Stimulated activated CD4-positive, alpha-beta T cell treated with anti-CD3 and anti-CD28 coated beads, Interleukin-4, amount 100 ng/mL, for 48 hours (primary cell): ENCODE measurements around the gene IER2.
A peak's percentile ranks its signal among the peaks of the same experiment; 100 is the strongest.
"Not testable (repeated sequence)": the region's sequence is repeated elsewhere in the genome, so short reads cannot be mapped to it uniquely, and the experiment has no call there.

Experiments used
- DNase-seq, 2 donors: peaks; one replicate each; pipeline ENCODE4 v3.0.0-alpha.2; 2020; ENCODE audit warnings: low read depth in 2 of 2

IER2 gene

GRCh38 chr19:13195678-13196077 lies 45.5 kb downstream of the IER2 start:
- DNase-seq, result peak in 1 of 2 donors; percentile 52

DNA sequence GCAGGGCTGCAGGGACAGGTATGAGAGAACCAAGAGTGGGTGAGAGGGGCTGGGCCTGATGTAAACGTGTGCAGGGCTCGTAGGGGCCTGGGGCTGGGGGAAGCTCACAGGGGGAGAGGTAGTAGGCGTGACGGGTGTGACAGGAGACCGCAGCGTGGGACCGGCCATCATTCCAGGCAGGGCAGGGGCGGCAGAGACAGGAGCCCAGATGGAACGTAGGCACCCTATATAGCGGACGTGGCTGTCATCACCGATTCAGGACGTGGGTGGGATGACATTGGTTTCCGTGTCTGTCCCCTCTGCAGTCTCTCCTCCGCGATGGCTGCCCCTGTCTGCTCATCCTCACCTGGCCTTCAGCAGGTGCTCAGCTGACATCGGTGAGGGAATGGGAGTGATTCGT lies 48.4 kb downstream of the IER2 start:
- DNase-seq, result no peak

GRCh38 chr19:13202112-13202511 lies 51.9 kb downstream of the IER2 start:
- not testable (repeated sequence) for DNase-seq
